H7 (cell line): ENCODE results near the gene ZSWIM3. TPM values are rescaled to one million over a fixed set of nuclear protein-coding genes. Genes with fewer than 3 reads are reported as not detected.

ENCODE experiments used
- DNase-seq: peaks from one replicate; pipeline ENCODE4 v3.0.0; 2012
- H3K27me3 ChIP-seq: 2 replicates; pipeline ENCODE4 v1.6.0; 2011; ENCODE audit warnings: mild to moderate bottlenecking, low read length; ENCODE audit not compliant: control insufficient read depth, insufficient read depth
- H3K36me3 ChIP-seq: replicated peaks from 2 replicates; pipeline ENCODE4 v1.5.1; 2011; ENCODE audit warnings: low read length; ENCODE audit not compliant: control insufficient read depth, insufficient read depth
- H3K4me3 ChIP-seq: 2 replicates; pipeline ENCODE4 v1.5.1; 2011; ENCODE audit warnings: low read depth, mild to moderate bottlenecking, control low read depth, low read length, moderate library complexity; ENCODE audit not compliant: insufficient read depth
- total RNA-seq: library from RNA; depleted of rRNA; stranded (reverse); fragments of >200 nt; shearing (Covaris generic); gene quantifications from 2 replicates; pipeline ENCODE4 v1.2.3, GENCODE V29; 2014; rRNA removed

The ZSWIM3 gene
- total RNA-seq, 1 experiment from 2014 or later, result 5.7 TPM

DNA sequence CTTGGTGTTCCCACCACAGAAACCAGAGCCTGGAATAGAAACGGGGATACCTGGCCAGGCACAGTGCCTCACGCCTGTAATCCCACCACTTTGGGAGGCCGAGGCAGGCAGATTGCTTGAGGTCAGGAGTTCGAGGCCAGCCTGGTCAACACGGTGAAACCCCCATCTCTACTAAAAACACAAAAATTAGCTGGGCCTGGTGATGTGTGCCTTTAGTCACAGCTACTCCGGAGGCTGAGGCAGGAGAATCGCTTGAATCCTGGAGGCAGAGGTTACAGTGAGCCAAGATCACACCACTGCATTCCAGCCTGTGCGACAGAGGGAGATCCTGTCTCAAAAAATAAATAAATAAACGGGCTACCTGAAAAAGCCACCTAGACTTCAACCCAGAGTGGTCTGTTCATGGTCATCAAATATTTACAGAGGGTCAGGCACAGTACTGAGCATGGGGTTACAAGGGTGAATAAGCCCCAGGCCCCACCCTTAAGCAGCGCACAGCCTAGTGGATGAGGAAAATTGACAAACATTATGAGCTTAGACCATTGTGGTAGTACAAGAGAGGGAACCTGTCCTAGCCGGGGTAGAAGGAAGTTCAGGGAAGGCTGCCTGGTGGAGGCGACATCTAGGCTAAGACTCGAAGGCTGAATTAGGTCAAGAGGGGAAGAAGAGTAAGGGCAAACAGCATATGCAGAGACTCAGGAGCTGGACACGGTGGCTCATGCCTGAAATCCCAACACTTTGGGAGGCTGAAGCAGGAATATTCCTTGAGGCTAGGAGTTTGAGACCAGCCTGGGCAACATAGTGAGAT, 69.9 kb downstream of the ZSWIM3 start:
- DNase-seq, result no peak
- no peak overlapping the region for H3K4me3 ChIP-seq

More for the DNA sequence above, 69.9 kb downstream of the ZSWIM3 start:
- Histone ChIP-seq H3K27me3 (no peaks in the 10 kb centered on the region), H3K36me3 (no peaks in the 10 kb centered on the region)

Other genes starting within 250 kb of the ZSWIM3 start
- gene WFDC10A, start 227.9 kb upstream of the ZSWIM3 start, total RNA-seq, result 0.33 TPM in 1 of 2 replicates, not detected in the other
- gene WFDC9, start 226.3 kb upstream of the ZSWIM3 start, total RNA-seq, result not detected in 2 replicates
- gene WFDC11, start 187.4 kb upstream of the ZSWIM3 start, total RNA-seq, result not detected in 2 replicates
- gene WFDC13, start 155.6 kb upstream of the ZSWIM3 start, total RNA-seq, result not detected in 2 replicates
- 0.52 TPM in 1 of 2 replicates, not detected in the other for gene WFDC10B, start 152.6 kb upstream of the ZSWIM3 start, total RNA-seq
- not detected in 2 replicates for gene SPINT4, start 135.3 kb upstream of the ZSWIM3 start, total RNA-seq
- gene WFDC3, start 65.7 kb upstream of the ZSWIM3 start, total RNA-seq, result 0.59 TPM in 1 of 2 replicates, not detected in the other
- 21.4 and 24.2 TPM in 2 replicates for gene DNTTIP1, start 65.7 kb upstream of the ZSWIM3 start, total RNA-seq
- gene UBE2C, start 45.0 kb upstream of the ZSWIM3 start, total RNA-seq, result 265 and 278 TPM in 2 replicates
- gene TNNC2, start 30.3 kb upstream of the ZSWIM3 start, total RNA-seq, result 0.42 and 0.70 TPM in 2 replicates
- gene SNX21, start 23.8 kb upstream of the ZSWIM3 start, total RNA-seq, result 22.5 and 22.7 TPM in 2 replicates
- gene ACOT8, start 222 bp upstream of the ZSWIM3 start, total RNA-seq, result 57.1 and 59.7 TPM in 2 replicates
- gene ZSWIM1, start 23.6 kb downstream of the ZSWIM3 start, total RNA-seq, result 13.3 and 17.8 TPM in 2 replicates
- gene SPATA25, start 30.0 kb downstream of the ZSWIM3 start, total RNA-seq, result 0.41 and 5.1 TPM in 2 replicates
- 8.1 and 10.2 TPM in 2 replicates for gene NEURL2, start 33.6 kb downstream of the ZSWIM3 start, total RNA-seq
- 38.7 and 41.8 TPM in 2 replicates for gene CTSA, start 33.7 kb downstream of the ZSWIM3 start, total RNA-seq
- 87.3 and 104 TPM in 2 replicates for gene PLTP, start 54.5 kb downstream of the ZSWIM3 start, total RNA-seq
- 22.8 and 28.4 TPM in 2 replicates for gene PCIF1, start 77.1 kb downstream of the ZSWIM3 start, total RNA-seq
- 15.0 and 18.1 TPM in 2 replicates for gene ZNF335, start 114.6 kb downstream of the ZSWIM3 start, total RNA-seq
- 9.8 and 11.6 TPM in 2 replicates for gene MMP9, start 151.3 kb downstream of the ZSWIM3 start, total RNA-seq
- gene SLC12A5, start 171.6 kb downstream of the ZSWIM3 start, total RNA-seq, result 1.3 and 4.3 TPM in 2 replicates
- gene NCOA5, start 232.3 kb downstream of the ZSWIM3 start, total RNA-seq, result 8.6 and 12.2 TPM in 2 replicates